Measurements from ENCODE around the gene STUM. TPM values are rescaled to one million over a fixed set of nuclear protein-coding genes. Genes with fewer than 3 reads are reported as not detected.

The STUM gene, protein sequence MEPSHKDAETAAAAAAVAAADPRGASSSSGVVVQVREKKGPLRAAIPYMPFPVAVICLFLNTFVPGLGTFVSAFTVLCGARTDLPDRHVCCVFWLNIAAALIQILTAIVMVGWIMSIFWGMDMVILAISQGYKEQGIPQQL
- not detected in 5 replicates for total RNA-seq (2022; extraction: Qiagen RNA extraction; ENCODE audit: low read depth)

GRCh38 chr1:226548256-226549093, at the start of gene STUM:
STUM (plus strand) TSS chr1:226548764; CDS start chr1:226548905, 141 bp downstream.

Other genes with a start within 250 kb of the STUM start
- gene LIN9, start 239.6 kb upstream of the STUM start, total RNA-seq (2022; extraction: Qiagen RNA extraction; ENCODE audit: low read depth), result 5.7 to 7.8 TPM (median 7.4 TPM) in 5 replicates
- 94.3 to 122 TPM (median 112 TPM) in 5 replicates for gene PARP1, start 140.7 kb upstream of the STUM start, total RNA-seq (2022; extraction: Qiagen RNA extraction; ENCODE audit: low read depth)
- 1.8 to 2.9 TPM (median 2.7 TPM) in 5 replicates for gene ITPKB, start 190.5 kb downstream of the STUM start, total RNA-seq (2022; extraction: Qiagen RNA extraction; ENCODE audit: low read depth)